HepG2 (cell line): Measurements from ENCODE around the gene INTS3. TPM values are rescaled to one million over a fixed set of nuclear protein-coding genes. Genes with fewer than 3 reads are reported as not detected.

Source experiments
- ATAC-seq: fragments of 200-7000 bp; cut with Tn5 transposase; 3 replicates; pipeline ENCODE4 v1.9.1; 2020; ENCODE audit warnings: mild to moderate bottlenecking, moderate library complexity
- BruUV-seq: library from RNA; stranded (reverse); fragments of 400-500 nt; replicated peaks from 2 replicates; lab custom pipeline; 2021; lab: Mats Ljungman, UMichigan
- CTCF ChIA-PET: fragments of 300-600 bp; formaldehyde crosslinking; extraction: SDS; loops from one replicate; lab custom pipeline; 2021; ENCODE audit warnings: low total read pairs, inconsistent platforms, low intra/inter-chr PET ratio; lab: Yijun Ruan, JAX
- POLR2A ChIA-PET: fragments of 350-600 bp; sonication (Branson Sonifier 250); formaldehyde crosslinking; loops from one replicate; lab custom pipeline; 2020; ENCODE audit warnings: antibody characterized with exemption, inconsistent platforms; lab: Yijun Ruan, JAX
- DNase-seq: peaks from one replicate; pipeline ENCODE4 v3.0.0-alpha.2; 2015; ENCODE audit warnings: low spot score
- FAIRE-seq: peaks from 3 replicates; lab custom pipeline; 2011; peaks lifted over from hg19 to GRCh38; lab: Jason Lieb, UNC
- H2AFZ ChIP-seq: one replicate; pipeline ENCODE4 v1.6.1; 2011; ENCODE audit warnings: low read length, inconsistent platforms
- H3K27ac ChIP-seq: fragments of 300-600 bp; 3 replicates; pipeline ENCODE4 v1.8.0; 2011; ENCODE audit warnings: mixed run types, mild to moderate bottlenecking, mixed read lengths, low read length, inconsistent platforms; ENCODE audit not compliant: insufficient read depth; ENCODE audit errors: extremely low read length
- H3K27me3 ChIP-seq, 2 experiments: fragments of 200-600 bp in 1 of 2; 2 replicates in 1 of 2; 3 replicates in 1 of 2; pipeline versions ENCODE4 v1.6.0 to v1.8.0; 2011; ENCODE audit warnings: low read length in 2 of 2, mild to moderate bottlenecking in 2 of 2, moderate library complexity in 2 of 2, inconsistent platforms in 1 of 2; ENCODE audit not compliant: insufficient read depth in 2 of 2, control insufficient read depth in 1 of 2
- H3K36me3 ChIP-seq, 2 experiments: fragments of 200-600 bp in 1 of 2; replicated peaks in 1 of 2; 2 replicates in 1 of 2; 3 replicates in 1 of 2; pipeline versions ENCODE4 v1.5.1 to v1.8.0; 2011; ENCODE audit warnings: low read length in 2 of 2, inconsistent platforms in 1 of 2; ENCODE audit not compliant: insufficient read depth in 2 of 2, control insufficient read depth in 1 of 2
- H3K4me1 ChIP-seq: 2 replicates; pipeline ENCODE4 v1.5.1; 2012; ENCODE audit warnings: low read length, inconsistent platforms; ENCODE audit not compliant: insufficient read depth
- H3K4me2 ChIP-seq: 2 replicates; pipeline ENCODE4 v1.6.0; 2011; ENCODE audit warnings: low read depth, low read length, inconsistent platforms
- H3K4me3 ChIP-seq, 3 experiments: fragments of 200-600 bp in 1 of 3; sonication (generic), shearing (Covaris generic) in 1 of 3; replicated peaks in 1 of 3; 2 replicates each; pipeline ENCODE4 v1.5.1; 2011 to 2016; ENCODE audit warnings: low read length in 3 of 3, inconsistent platforms in 2 of 3, low read depth in 2 of 3, mild to moderate bottlenecking in 2 of 3, control low read depth in 1 of 3, mixed read lengths in 1 of 3; ENCODE audit not compliant: insufficient read depth in 1 of 3
- H3K79me2 ChIP-seq: one replicate; pipeline ENCODE4 v1.6.1; 2011; ENCODE audit warnings: low read length, inconsistent platforms; ENCODE audit not compliant: insufficient read depth
- H3K9ac ChIP-seq: 2 replicates; pipeline ENCODE4 v1.6.0; 2011; ENCODE audit warnings: mild to moderate bottlenecking, low read depth, low read length, inconsistent platforms; ENCODE audit not compliant: insufficient read depth
- H3K9me3 ChIP-seq: 2 replicates; pipeline ENCODE4 v1.5.1; 2012; ENCODE audit warnings: mild to moderate bottlenecking, low read length
- H4K20me1 ChIP-seq: 2 replicates; pipeline ENCODE4 v1.6.0; 2011; ENCODE audit warnings: inconsistent platforms, mild to moderate bottlenecking, low read length, moderate library complexity; ENCODE audit not compliant: insufficient read depth
- ASH2L ChIP-seq: fragments of 300-600, 200-600 bp; sonication (generic); IDR thresholded peaks from 2 replicates; pipeline ENCODE4 v1.7.0; 2017; ENCODE audit warnings: low read depth, mild to moderate bottlenecking, moderate library complexity, mixed read lengths, low read length; ENCODE audit not compliant: insufficient read length
- KDM6A ChIP-seq: IDR thresholded peaks from 2 replicates; pipeline ENCODE4 v1.6.1; 2016; ENCODE audit warnings: low read depth
- SKIL ChIP-seq: sonication (generic); formaldehyde crosslinking; IDR thresholded peaks from 2 replicates; pipeline ENCODE4 v1.8.0; 2022; ENCODE audit warnings: missing genetic modification reagents, mild to moderate bottlenecking, moderate library complexity, borderline replicate concordance
- ZNF75D ChIP-seq: sonication (generic); formaldehyde crosslinking; IDR thresholded peaks from 2 replicates; pipeline ENCODE4 v1.8.1; 2023; ENCODE audit warnings: missing genetic modification reagents, mild to moderate bottlenecking, borderline replicate concordance
- WGBS: methylation state at CpG from one replicate; pipeline ENCODE4 v1.1.6; 2017; ENCODE audit warnings: low lambda C conversion rate; 5-methylcytosine and 5-hydroxymethylcytosine counted together
- in situ Hi-C: cut with HindIII; loops from 2 replicates; pipeline ENCODE4 v1.10.0; 2017; ENCODE audit warnings: low pct_unique_long_range_greater_than_20kb; ENCODE audit not compliant: extremely low pct_ligation_motif_present
- intact Hi-C: fragments of 100-400 bp; cut with micrococcal nuclease; formaldehyde crosslinking; loops from one replicate; pipeline ENCODE4 v1.10.0; 2022; ENCODE audit not compliant: unreplicated experiment
- polyA plus RNA-seq, 8 experiments: library from polyadenylated mRNA; depleted of rRNA in 3 of 8; stranded (reverse) in 7 of 8; unstranded in 1 of 8; fragments of >200 nt; fragmentation: Illumina TruSeq in 4 of 8; extraction: Trizol in 4 of 8; gene quantifications; 2 replicates each; pipeline versions ENCODE4 v1.2.1 to v1.2.3, GENCODE V29; 2011 to 2016; ENCODE audit warnings: low read depth in 4 of 8, missing spikeins in 1 of 8, mixed read lengths in 1 of 8; ENCODE audit not compliant: insufficient read depth in 1 of 8
- total RNA-seq, 5 experiments: library from RNA; depleted of rRNA; stranded (reverse); fragments of >200 nt; fragmentation: Illumina TruSeq; extraction: Trizol; gene quantifications; 2 replicates each; pipeline ENCODE4 v1.2.3, GENCODE V29; 2016; ENCODE audit warnings: low read depth in 1 of 5
- TF ChIP-seq, protein P1 (sequence below): IDR thresholded peaks from 2 replicates; pipeline ENCODE4 v1.6.1; 2016
- TF ChIP-seq, protein P2 (sequence below): sonication (generic); formaldehyde crosslinking; IDR thresholded peaks from 2 replicates; pipeline ENCODE4 v1.5.0; 2020; ENCODE audit warnings: missing genetic modification reagents

INTS3 gene
- total and polyA plus RNA-seq, 2 of the 13 experiments (the other 11 are each of a cell fraction or from before 2014, with no cell fraction given) = 17.2 to 27.2 TPM

DNA sequence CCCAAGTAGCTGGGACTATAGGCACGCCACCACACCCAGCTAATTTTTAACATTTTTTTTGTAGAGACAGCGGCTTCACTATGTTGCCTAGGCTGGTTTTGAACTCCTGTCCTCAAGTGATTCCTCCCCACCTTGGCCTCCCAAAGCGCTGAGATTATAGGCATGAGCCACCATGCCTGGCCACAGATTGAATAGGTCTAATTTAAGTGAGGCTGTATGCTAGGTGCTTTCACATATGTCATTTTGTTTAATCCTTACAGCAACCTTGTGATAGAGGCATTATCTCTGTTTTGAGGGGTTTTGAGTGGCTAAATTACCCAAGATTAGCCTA lies 7.2 kb downstream of the INTS3 start (continued):
- TF ChIP-seq, protein P1, sequence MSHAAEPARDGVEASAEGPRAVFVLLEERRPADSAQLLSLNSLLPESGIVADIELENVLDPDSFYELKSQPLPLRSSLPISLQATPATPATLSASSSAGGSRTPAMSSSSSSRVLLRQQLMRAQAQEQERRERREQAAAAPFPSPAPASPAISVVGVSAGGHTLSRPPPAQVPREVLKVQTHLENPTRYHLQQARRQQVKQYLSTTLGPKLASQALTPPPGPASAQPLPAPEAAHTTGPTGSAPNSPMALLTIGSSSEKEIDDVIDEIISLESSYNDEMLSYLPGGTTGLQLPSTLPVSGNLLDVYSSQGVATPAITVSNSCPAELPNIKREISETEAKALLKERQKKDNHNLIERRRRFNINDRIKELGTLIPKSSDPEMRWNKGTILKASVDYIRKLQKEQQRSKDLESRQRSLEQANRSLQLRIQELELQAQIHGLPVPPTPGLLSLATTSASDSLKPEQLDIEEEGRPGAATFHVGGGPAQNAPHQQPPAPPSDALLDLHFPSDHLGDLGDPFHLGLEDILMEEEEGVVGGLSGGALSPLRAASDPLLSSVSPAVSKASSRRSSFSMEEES = no peak
- TF ChIP-seq ZNF75D (no peak), ASH2L (no peak), SKIL (CRISPR knock-in tag) (no peak)

- Histone ChIP-seq H3K36me3 (peaks cover 8 to 26% of the 10 kb centered on the region in 2 experiments), H3K27me3 (no peaks in the 10 kb centered on the region), H3K27ac (no peak overlapping the region), H4K20me1 (no peaks in the 10 kb centered on the region), H2AFZ (no peak overlapping the region), H3K9ac (no peak overlapping the region), H3K9me3 (no peaks in the 10 kb centered on the region), H3K4me3 (no peak overlapping the region), H3K4me1 (peaks cover 36% of the 10 kb centered on the region), H3K4me2 (peak overlapping the region; percentile 47), H3K79me2 (no peaks in the 10 kb centered on the region)
- BruUV-seq = no TSS peak
- CTCF ChIA-PET = no interaction called here
- POLR2A ChIA-PET = interaction anchor here (1.0 to 2.3 kb wide), 8 partner anchors 12 to 114 kb away, joined by 3 to 22 read pairs (median 5); partner anchors contain the start of genes CHTOP, INTS3, S100A1 and S100A13
- 64% methylated on average over 2 of the region's 2 CpGs for WGBS
- TF ChIP-seq, protein P2, sequence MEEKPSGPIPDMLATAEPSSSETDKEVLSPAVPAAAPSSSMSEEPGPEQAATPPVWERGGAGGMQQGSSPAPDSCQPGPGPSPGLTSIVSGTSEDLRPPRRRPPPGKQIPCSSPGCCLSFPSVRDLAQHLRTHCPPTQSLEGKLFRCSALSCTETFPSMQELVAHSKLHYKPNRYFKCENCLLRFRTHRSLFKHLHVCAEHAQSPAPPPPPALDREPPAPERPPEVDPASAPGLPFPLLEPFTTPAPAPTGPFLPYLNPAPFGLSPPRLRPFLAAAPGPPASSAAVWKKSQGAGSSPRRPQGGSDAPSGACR (CRISPR knock-in tag) = 0 out of 2 replicates have a peak, but pooled peaks have one; percentile 39
- no peak for TF ChIP-seq KDM6A (CRISPR knock-in tag)
- ATAC-seq = no peak
- intact Hi-C loops = loop anchor here (2.0 to 10.0 kb wide), 2 partner anchors 13 to 237 kb away; partner anchors contain the start of gene INTS3
- DNase-seq = no peak
- in situ Hi-C loops = loop anchor here (10.0 kb wide), 1 partner anchor 227 kb away; no protein-coding TSS in a partner anchor
- no peak for FAIRE-seq
Observed at GRCh38 chr1:153741986-153742385, 14.1 kb downstream of the INTS3 start.
